ENCODE data around the gene BAMBI. TPM values are rescaled to one million over a fixed set of nuclear protein-coding genes. Genes with fewer than 3 reads are reported as not detected.

The BAMBI gene, protein sequence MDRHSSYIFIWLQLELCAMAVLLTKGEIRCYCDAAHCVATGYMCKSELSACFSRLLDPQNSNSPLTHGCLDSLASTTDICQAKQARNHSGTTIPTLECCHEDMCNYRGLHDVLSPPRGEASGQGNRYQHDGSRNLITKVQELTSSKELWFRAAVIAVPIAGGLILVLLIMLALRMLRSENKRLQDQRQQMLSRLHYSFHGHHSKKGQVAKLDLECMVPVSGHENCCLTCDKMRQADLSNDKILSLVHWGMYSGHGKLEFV
- total RNA-seq = not detected in 2 replicates

DNA sequence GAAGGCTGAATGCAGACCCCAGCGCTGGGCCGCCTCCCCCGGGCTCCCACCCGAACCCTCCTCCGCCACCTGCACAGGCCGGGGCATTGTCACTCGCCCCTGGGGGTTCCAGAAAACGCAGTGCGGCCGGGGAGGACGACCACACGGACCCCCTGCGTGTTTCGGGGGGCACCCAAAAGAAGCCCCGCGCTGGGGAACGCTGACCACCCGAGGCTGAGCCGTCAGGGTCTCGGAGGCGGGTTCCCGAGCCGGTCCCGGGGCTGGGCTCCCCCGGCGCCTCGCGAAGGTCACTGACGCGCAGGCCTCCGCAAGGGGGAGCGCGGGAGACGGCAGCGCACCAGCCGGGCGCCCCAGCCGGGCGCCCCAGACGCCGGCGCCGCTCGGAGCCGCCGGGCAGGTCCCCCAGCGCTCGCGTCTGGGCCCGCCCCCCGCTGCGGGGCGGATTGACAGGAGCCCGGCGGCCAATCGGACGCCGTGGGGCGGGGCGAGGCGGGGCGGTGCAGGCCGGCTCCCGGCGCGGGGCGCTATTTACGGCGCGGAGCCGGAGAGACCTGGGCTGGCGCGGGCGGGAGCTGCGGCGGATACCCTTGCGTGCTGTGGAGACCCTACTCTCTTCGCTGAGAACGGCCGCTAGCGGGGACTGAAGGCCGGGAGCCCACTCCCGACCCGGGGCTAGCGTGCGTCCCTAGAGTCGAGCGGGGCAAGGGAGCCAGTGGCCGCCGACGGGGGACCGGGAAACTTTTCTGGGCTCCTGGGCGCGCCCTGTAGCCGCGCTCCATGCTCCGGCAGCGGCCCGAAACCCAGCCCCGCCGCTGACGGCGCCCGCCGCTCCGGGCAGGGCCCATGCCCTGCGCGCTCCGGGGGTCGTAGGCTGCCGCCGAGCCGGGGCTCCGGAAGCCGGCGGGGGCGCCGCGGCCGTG is at the start of gene BAMBI:
BAMBI (plus strand) TSS at position 554 of the 920 bp plus-strand sequence. CDS start 377 bp downstream, outside the sequence.

Other genes starting within 250 kb of the BAMBI start
- 44.4 and 57.6 TPM in 2 replicates for gene WAC, start 144.4 kb upstream of the BAMBI start, total RNA-seq